Activated CD8-positive, alpha-beta memory T cell treated with anti-CD3 and anti-CD28 coated beads for 36 hours (primary cell): ENCODE results near the gene SSC4D. TPM values are rescaled to one million over a fixed set of nuclear protein-coding genes. Genes with fewer than 3 reads are reported as not detected.
"Not testable (repeated sequence)": the region's sequence is repeated elsewhere in the genome, so short reads cannot be mapped to it uniquely, and the experiment has no call there.

ENCODE experiments used
- CTCF ChIA-PET: fragments of 350-600 bp; sonication (Branson Sonifier 250); formaldehyde crosslinking; loops from one replicate; lab custom pipeline; 2021; ENCODE audit warnings: antibody characterized with exemption; lab: Charles Lee
- POLR2A ChIA-PET: fragments of 350-600 bp; sonication (Branson Sonifier 250); formaldehyde crosslinking; loops from one replicate; lab custom pipeline; 2021; ENCODE audit warnings: antibody characterized with exemption; lab: Charles Lee
- total RNA-seq, 2 experiments: library from RNA; stranded (reverse); gene quantifications; one replicate each; pipeline ENCODE4 v1.2.3, GENCODE V29; 2021

Gene SSC4D
- total RNA-seq: under 1 TPM; 0.40 to 0.63 TPM

GRCh38 chr7:76409537-76409936 is at the start of gene SSC4D:
Gene SSC4D, minus strand, starts transcription at chr7:76409697. Its CDS starts 5,258 bp downstream, at chr7:76404439.
- POLR2A ChIA-PET: no interaction called here
- CTCF ChIA-PET: no interaction called here

- POLR2A ChIA-PET, CTCF ChIA-PET: not testable (repeated sequence)
Measured at GRCh38 chr7:76458504-76458903, 49.0 kb upstream of the SSC4D start.

GRCh38 chr7:76457017-76457416 is 47.5 kb upstream of the SSC4D start:
- POLR2A ChIA-PET, CTCF ChIA-PET: not testable (repeated sequence)

GRCh38 chr7:76445577-76446008 is 36.1 kb upstream of the SSC4D start:
- POLR2A ChIA-PET, CTCF ChIA-PET: not testable (repeated sequence)

GRCh38 chr7:76443846-76444245 is 34.3 kb upstream of the SSC4D start:
- CTCF ChIA-PET, POLR2A ChIA-PET: not testable (repeated sequence)

GRCh38 chr7:76442664-76443446 is 33.4 kb upstream of the SSC4D start:
- CTCF ChIA-PET, POLR2A ChIA-PET: not testable (repeated sequence)

- POLR2A ChIA-PET, CTCF ChIA-PET: not testable (repeated sequence)
Measured at GRCh38 chr7:76441792-76442191, 32.3 kb upstream of the SSC4D start.

- POLR2A ChIA-PET: not testable (repeated sequence)
Measured at GRCh38 chr7:76440404-76440803, 30.9 kb upstream of the SSC4D start.

GRCh38 chr7:76439120-76439888 is 29.8 kb upstream of the SSC4D start:
- CTCF ChIA-PET, POLR2A ChIA-PET: not testable (repeated sequence)

More at GRCh38 chr7:76440404-76440803, 30.9 kb upstream of the SSC4D start:
- CTCF ChIA-PET: not testable (repeated sequence)

GRCh38 chr7:76437873-76438272 is 28.4 kb upstream of the SSC4D start:
- CTCF ChIA-PET: not testable (repeated sequence)

GRCh38 chr7:76430836-76431235 is 21.3 kb upstream of the SSC4D start:
- POLR2A ChIA-PET: no interaction called here
- CTCF ChIA-PET: no interaction called here

More at GRCh38 chr7:76437873-76438272, 28.4 kb upstream of the SSC4D start:
- POLR2A ChIA-PET: not testable (repeated sequence)

GRCh38 chr7:76430211-76430610 is 20.7 kb upstream of the SSC4D start:
- POLR2A ChIA-PET: no interaction called here
- CTCF ChIA-PET: no interaction called here

- POLR2A ChIA-PET: no interaction called here
- CTCF ChIA-PET: no interaction called here
Measured at GRCh38 chr7:76428868-76429805, 19.6 kb upstream of the SSC4D start.

GRCh38 chr7:76428149-76428823 is 18.8 kb upstream of the SSC4D start:
- CTCF ChIA-PET: interaction anchor here (1.2 kb wide), 1 partner anchor 20 kb away, joined by 4 read pairs; no protein-coding TSS in a partner anchor
- POLR2A ChIA-PET: no interaction called here

GRCh38 chr7:76427635-76428034 is 18.1 kb upstream of the SSC4D start:
- POLR2A ChIA-PET: no interaction called here

GRCh38 chr7:76426246-76426645 is 16.7 kb upstream of the SSC4D start:
- POLR2A ChIA-PET: no interaction called here
- CTCF ChIA-PET: no interaction called here

More at GRCh38 chr7:76427635-76428034, 18.1 kb upstream of the SSC4D start:
- CTCF ChIA-PET: interaction anchor here (1.2 kb wide), 1 partner anchor 19 kb away, joined by 4 read pairs; no protein-coding TSS in a partner anchor

GRCh38 chr7:76425558-76425957 is 16.1 kb upstream of the SSC4D start:
- POLR2A ChIA-PET, CTCF ChIA-PET: not testable (repeated sequence)

GRCh38 chr7:76425156-76425555 is 15.7 kb upstream of the SSC4D start:
- POLR2A ChIA-PET: no interaction called here
- CTCF ChIA-PET: no interaction called here
